DND-41 (cell line): ENCODE measurements around the gene S100Z.

ENCODE experiments used
- ATAC-seq: fragments of 200-7000 bp; cut with Tn5 transposase; 3 replicates; pipeline ENCODE4 v1.9.1; 2021; ENCODE audit warnings: low read depth; ENCODE audit not compliant: insufficient read depth
- DNase-seq: peaks from one replicate; pipeline ENCODE4 v3.0.0-alpha.2; 2020
- H2AFZ ChIP-seq: 2 replicates; pipeline ENCODE4 v1.6.0; 2012; ENCODE audit warnings: low read depth, low read length
- H3K27ac ChIP-seq: 2 replicates; pipeline ENCODE4 v1.5.1; 2012; ENCODE audit warnings: low read length, inconsistent platforms
- H3K27me3 ChIP-seq: fragments of 200-600 bp; sonication (generic); 2 replicates; pipeline ENCODE4 v1.6.0; 2012; ENCODE audit warnings: low read length, mild to moderate bottlenecking, inconsistent platforms; ENCODE audit not compliant: insufficient read depth, poor library complexity
- H3K36me3 ChIP-seq: 2 replicates; pipeline ENCODE4 v1.5.1; 2012; ENCODE audit warnings: low read length, inconsistent platforms; ENCODE audit not compliant: insufficient read depth
- H3K4me1 ChIP-seq: 2 replicates; pipeline ENCODE4 v1.5.1; 2012; ENCODE audit warnings: mild to moderate bottlenecking, low read length; ENCODE audit not compliant: insufficient read depth
- H3K4me2 ChIP-seq: 2 replicates; pipeline ENCODE4 v1.6.0; 2012; ENCODE audit warnings: mild to moderate bottlenecking, moderate library complexity, low read length, inconsistent platforms; ENCODE audit not compliant: insufficient read depth
- H3K4me3 ChIP-seq, 2 experiments: fragments of 200-600 bp in 1 of 2; shearing (Covaris generic) in 1 of 2; 2 replicates each; pipeline ENCODE4 v1.5.1; 2012 to 2016; ENCODE audit warnings: inconsistent platforms in 2 of 2, low read length in 2 of 2, mild to moderate bottlenecking in 2 of 2, low read depth in 1 of 2, moderate library complexity in 1 of 2
- H3K79me2 ChIP-seq: 2 replicates; pipeline ENCODE4 v1.6.0; 2012; ENCODE audit warnings: low read length, inconsistent platforms; ENCODE audit not compliant: insufficient read depth
- H3K9ac ChIP-seq: 2 replicates; pipeline ENCODE4 v1.6.0; 2012; ENCODE audit warnings: low read depth, mild to moderate bottlenecking, inconsistent platforms, low read length, moderate library complexity
- H3K9me3 ChIP-seq: 2 replicates; pipeline ENCODE4 v1.5.1; 2012; ENCODE audit warnings: low read length, moderate library complexity, mild to moderate bottlenecking, inconsistent platforms; ENCODE audit not compliant: insufficient read depth, severe bottlenecking
- H4K20me1 ChIP-seq: 2 replicates; pipeline ENCODE4 v1.6.0; 2012; ENCODE audit warnings: low read length; ENCODE audit not compliant: insufficient read depth
- EZH2 ChIP-seq: IDR thresholded peaks from 3 replicates; pipeline ENCODE4 v1.6.1; 2012; ENCODE audit warnings: borderline replicate concordance, low read depth, mild to moderate bottlenecking, moderate library complexity, low read length, inconsistent platforms; ENCODE audit not compliant: severe bottlenecking
- TF ChIP-seq, protein P1 (sequence below): IDR thresholded peaks from 2 replicates; pipeline ENCODE4 v1.5.1; 2012; ENCODE audit warnings: borderline replicate concordance, low read length, moderate library complexity, mild to moderate bottlenecking; ENCODE audit not compliant: poor library complexity, severe bottlenecking; ENCODE audit errors: extremely low read depth

Gene S100Z

DNA sequence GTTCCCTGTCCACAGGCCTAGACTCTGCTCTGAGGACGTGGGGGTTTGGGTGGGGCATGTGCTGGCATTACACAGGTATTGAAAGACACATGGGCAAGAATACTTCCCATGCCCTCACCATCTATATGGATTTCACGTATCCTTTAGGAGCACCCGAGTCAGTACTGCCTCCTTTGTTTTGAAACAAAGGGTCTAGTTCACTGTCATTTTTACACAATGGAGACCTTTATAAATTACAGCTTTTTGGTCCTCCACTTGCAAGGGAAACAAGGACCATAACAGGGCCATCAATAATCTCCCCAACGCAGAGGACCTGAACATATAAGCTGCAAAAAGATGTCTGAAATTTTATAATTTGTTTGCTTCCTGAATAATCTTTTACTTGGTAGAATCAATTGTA, 78.1 kb downstream of the S100Z start:
- H3K9ac ChIP-seq = no peak overlapping the region
- H3K4me1 ChIP-seq = no peaks in the 10 kb centered on the region
- no peaks in the 10 kb centered on the region for H3K79me2 ChIP-seq
- H3K9me3 ChIP-seq = no peaks in the 10 kb centered on the region
- no peak overlapping the region for H3K4me2 ChIP-seq
- TF ChIP-seq EZH2 = no peak
- TF ChIP-seq, protein P1, sequence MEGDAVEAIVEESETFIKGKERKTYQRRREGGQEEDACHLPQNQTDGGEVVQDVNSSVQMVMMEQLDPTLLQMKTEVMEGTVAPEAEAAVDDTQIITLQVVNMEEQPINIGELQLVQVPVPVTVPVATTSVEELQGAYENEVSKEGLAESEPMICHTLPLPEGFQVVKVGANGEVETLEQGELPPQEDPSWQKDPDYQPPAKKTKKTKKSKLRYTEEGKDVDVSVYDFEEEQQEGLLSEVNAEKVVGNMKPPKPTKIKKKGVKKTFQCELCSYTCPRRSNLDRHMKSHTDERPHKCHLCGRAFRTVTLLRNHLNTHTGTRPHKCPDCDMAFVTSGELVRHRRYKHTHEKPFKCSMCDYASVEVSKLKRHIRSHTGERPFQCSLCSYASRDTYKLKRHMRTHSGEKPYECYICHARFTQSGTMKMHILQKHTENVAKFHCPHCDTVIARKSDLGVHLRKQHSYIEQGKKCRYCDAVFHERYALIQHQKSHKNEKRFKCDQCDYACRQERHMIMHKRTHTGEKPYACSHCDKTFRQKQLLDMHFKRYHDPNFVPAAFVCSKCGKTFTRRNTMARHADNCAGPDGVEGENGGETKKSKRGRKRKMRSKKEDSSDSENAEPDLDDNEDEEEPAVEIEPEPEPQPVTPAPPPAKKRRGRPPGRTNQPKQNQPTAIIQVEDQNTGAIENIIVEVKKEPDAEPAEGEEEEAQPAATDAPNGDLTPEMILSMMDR = no peak
- H3K36me3 ChIP-seq = no peaks in the 10 kb centered on the region
- H2AFZ ChIP-seq = no peak overlapping the region
- ATAC-seq (no peak), DNase-seq (no peak)
- no peak overlapping the region for H3K27ac ChIP-seq
- no peaks in the 10 kb centered on the region for H4K20me1 ChIP-seq
- no peaks in the 10 kb centered on the region for H3K27me3 ChIP-seq
- H3K4me3 ChIP-seq = no peak overlapping the region

DNA sequence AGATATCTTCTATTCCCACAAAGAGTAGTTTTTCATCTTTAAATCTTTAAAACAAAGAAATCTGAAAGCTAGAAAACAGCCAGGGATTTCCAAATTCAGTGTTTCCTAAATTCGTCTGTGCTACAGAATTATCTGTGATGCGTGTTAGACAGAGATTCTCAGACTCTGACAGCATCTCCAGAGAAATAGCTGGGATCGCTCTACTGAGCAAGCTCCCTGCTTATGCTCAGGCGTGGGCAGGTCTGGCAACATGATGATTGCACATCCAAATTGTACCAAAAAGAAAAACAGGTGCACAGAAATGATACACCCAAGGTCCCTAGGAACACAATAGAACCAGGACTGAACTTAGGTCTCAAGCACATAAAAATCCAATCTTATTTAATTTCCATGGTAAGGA, 80.3 kb downstream of the S100Z start:
- no peaks in the 10 kb centered on the region for H3K9me3 ChIP-seq
- H3K4me2 ChIP-seq = no peak overlapping the region
- H3K4me1 ChIP-seq = no peaks in the 10 kb centered on the region
- no peak overlapping the region for H3K4me3 ChIP-seq
- no peaks in the 10 kb centered on the region for H3K36me3 ChIP-seq
- no peak for ATAC-seq
- no peaks in the 10 kb centered on the region for H3K79me2 ChIP-seq
- H3K27ac ChIP-seq = no peak overlapping the region
- no peak overlapping the region for H2AFZ ChIP-seq
- H3K27me3 ChIP-seq = no peaks in the 10 kb centered on the region
- DNase-seq = no peak
- H4K20me1 ChIP-seq = no peaks in the 10 kb centered on the region
- TF ChIP-seq, protein P1 = no peak
- TF ChIP-seq EZH2 = no peak
- no peak overlapping the region for H3K9ac ChIP-seq

DNA sequence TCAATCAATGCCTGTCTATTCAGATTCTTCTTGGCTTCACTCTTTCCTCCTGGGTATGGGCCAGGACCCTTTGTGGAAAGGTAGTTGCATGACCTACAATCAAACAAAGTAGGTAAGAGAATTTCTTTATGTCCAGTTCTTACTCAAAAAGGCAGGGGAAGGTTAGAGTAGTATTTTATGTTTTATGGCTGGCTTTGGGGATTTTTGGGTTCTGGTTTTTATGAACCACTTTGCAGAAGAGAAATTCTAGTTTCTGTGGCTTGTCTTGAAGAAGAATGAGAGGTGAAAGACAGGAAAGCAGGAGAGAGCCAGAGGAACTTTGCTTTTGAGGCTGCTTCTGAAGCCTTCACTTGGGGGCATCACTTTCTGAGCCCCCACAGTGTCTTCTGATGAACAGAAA, 88.4 kb downstream of the S100Z start:
- Histone ChIP-seq H3K36me3 (no peaks in the 10 kb centered on the region), H3K27ac (no peak overlapping the region), H4K20me1 (no peaks in the 10 kb centered on the region), H3K27me3 (no peaks in the 10 kb centered on the region), H3K79me2 (no peaks in the 10 kb centered on the region), H3K4me1 (no peaks in the 10 kb centered on the region), H3K4me3 (no peak overlapping the region), H3K9me3 (no peaks in the 10 kb centered on the region), H2AFZ (no peak overlapping the region), H3K4me2 (no peak overlapping the region), H3K9ac (no peak overlapping the region)
- TF ChIP-seq, protein P1 = no peak
- no peak for TF ChIP-seq EZH2
- ATAC-seq (no peak), DNase-seq (no peak)

DNA sequence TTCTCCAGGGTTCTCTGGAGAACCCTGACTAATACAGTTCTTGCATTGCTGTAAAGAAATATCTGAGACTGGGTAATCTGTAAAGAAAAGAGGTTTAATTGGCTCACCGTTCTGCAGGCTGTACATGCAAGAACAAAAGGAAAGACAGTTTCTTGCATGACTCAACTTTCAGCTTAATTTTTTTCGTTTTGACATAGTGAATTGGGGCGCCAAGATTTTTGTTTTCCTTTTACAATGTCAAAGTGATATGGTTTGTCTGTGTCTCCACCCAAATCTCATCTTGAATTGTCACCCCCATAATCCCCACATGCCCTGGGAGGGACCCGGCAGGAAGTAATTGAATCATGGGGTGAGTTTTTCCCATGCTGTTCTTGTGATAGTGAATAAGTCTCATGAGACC, 91.2 kb downstream of the S100Z start:
- H3K9ac ChIP-seq = no peak overlapping the region
- no peak overlapping the region for H2AFZ ChIP-seq
- H3K36me3 ChIP-seq = no peaks in the 10 kb centered on the region
- H3K4me3 ChIP-seq = no peak overlapping the region
- H3K79me2 ChIP-seq = no peaks in the 10 kb centered on the region
- no peak for DNase-seq
- H3K4me2 ChIP-seq = no peak overlapping the region
- H4K20me1 ChIP-seq = no peaks in the 10 kb centered on the region
- no peak for ATAC-seq
- no peaks in the 10 kb centered on the region for H3K27me3 ChIP-seq
- H3K9me3 ChIP-seq = no peaks in the 10 kb centered on the region
- no peak for TF ChIP-seq EZH2
- TF ChIP-seq, protein P1 = no peak
- no peaks in the 10 kb centered on the region for H3K4me1 ChIP-seq
- no peak overlapping the region for H3K27ac ChIP-seq
